ENCODE data around the gene TRH.
A peak's percentile ranks its signal among the peaks of the same experiment; 100 is the strongest.

The TRH gene, protein sequence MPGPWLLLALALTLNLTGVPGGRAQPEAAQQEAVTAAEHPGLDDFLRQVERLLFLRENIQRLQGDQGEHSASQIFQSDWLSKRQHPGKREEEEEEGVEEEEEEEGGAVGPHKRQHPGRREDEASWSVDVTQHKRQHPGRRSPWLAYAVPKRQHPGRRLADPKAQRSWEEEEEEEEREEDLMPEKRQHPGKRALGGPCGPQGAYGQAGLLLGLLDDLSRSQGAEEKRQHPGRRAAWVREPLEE

DNA sequence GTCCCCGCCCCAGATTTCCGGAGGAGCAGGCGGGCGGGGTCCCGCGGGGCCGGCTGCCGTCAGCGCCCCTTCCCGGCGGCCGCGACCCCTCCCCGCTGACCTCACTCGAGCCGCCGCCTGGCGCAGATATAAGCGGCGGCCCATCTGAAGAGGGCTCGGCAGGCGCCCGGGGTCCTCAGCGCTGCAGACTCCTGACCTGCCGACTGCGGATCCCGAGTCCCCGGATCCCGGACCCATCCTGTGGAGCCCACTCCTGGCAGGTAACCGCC lies at the start of gene TRH:
TSS of gene TRH (plus strand) at position 157 of the 269 bp plus-strand sequence. CDS start 1,097 bp downstream, outside the sequence.
- DNase-seq (ENCODE audit: low read depth in 2 of 2), result no peak

DNA sequence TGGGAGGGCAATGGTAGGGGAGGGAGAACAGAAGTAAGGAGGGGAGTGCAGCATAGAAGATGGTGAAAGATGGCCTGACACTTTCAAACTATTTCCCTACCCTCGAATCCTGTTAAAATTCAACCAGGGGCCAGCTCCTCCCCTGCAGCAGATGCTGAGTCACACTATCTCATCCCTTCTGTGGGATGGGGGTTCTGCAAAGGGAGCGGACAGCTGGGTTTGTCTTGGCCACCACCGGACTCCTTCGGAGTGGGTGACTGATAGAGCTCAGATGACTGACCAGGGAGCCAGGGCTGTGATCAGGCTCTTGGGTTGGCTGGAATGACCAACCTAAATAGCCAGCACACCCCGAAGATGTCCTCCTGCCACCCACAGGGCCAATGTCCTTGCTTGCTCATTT lies 47.4 kb upstream of the TRH start:
- no peak for DNase-seq (ENCODE audit: low read depth in 2 of 2)

DNA sequence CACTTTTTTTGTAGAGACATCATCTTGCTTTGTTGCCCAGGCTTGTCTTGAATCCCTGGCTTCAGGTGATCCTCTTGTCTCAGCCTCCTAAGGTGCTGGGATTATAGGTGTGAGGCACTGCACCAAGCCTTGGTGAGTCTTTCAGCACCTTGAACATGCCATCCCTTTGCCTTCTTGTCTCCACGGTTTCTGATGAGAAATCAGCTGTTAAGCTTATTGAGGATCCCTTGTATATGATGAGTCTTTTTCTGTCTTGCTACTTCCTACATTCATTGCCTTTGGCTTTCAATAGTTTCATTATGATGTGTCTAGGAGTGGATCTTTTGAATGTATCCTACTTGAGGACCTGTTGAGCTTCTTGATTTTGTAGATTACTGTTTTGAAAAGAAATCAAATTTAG lies 45.1 kb upstream of the TRH start:
- no peak for DNase-seq (ENCODE audit: low read depth in 2 of 2)

DNA sequence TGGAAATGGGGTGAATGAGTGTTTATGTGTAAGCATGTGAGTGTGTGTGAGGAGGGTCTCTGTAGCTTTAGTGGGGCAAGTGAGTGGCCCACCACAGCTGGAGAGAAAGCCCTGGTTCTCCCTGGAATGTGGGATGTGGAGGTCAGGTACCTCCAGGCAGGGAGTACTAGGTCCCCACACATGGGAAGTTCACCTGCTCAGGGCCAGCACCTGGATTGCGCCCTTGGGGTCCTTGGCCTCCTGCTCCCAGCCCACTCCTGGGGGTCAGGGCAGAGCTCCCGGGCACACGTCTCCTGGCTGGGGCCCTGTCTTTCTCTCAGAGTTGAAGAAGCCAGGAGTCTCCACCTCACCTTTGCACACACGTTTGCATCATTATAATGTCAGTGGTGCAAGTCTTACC lies 41.0 kb upstream of the TRH start:
- DNase-seq (ENCODE audit: low read depth in 2 of 2), result no peak

DNA sequence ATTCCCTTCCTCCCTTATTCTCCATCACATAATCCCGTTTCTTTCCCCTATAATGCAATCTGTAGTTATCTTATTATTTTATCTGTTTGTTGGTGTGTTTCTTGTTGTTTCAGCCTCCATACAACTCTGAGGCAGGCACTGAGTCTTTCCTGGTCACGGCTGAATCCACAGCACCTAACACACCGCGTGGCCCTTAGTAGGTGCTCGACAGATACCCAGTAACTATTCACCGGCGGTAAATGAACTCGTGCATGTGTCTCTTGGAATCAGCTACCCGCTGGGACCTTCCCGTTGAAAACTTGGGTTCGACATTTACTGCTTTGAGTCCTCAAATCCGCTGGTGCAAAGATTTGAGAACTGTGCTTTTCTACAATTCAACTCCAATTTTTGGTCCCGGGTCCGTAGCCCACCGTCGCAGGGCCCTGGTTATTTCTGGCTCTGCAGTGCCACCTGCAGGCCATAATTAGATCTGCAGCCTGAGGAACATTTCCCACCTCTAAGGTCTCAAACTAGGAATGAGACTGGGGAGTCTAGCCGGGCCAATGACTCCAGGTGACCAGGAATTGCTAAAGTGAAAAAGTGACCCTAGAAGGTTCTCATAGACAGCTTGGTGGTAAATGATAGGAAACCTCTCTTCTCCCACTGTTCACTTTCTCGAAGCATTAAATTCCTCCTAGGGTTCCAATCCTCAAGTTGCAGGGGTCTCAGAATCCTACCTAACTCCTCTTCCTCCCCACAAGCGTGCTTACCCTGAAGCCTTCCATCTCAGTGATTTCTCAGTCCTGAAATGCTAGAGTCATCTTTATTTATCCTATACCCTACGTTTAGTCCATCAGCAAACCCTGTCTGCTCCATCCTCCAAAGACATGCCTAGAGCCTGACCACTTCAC lies 40.0 kb upstream of the TRH start:
- no peak for DNase-seq (ENCODE audit: low read depth in 2 of 2)

DNA sequence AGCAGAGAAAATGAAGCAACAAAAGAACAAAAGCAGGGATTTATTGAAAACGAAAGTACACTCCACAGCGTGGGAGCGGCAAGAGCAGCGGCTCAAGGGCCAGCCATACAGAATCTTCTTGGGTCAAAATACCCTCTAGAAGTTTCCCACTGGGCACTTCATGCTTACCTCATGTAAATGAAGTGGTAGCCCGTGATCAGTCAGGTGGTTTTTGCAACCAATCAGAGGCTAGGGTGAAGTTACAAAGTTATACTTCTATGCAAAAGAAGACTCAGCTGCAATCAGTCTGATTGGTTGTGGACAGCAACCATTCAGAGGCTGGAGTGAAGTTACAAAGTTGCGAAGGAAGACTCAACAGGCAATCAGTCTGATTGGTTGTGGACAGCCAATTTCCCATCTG lies 37.8 kb upstream of the TRH start:
- DNase-seq (ENCODE audit: low read depth in 2 of 2), result peak; percentile 16 to 17

DNA sequence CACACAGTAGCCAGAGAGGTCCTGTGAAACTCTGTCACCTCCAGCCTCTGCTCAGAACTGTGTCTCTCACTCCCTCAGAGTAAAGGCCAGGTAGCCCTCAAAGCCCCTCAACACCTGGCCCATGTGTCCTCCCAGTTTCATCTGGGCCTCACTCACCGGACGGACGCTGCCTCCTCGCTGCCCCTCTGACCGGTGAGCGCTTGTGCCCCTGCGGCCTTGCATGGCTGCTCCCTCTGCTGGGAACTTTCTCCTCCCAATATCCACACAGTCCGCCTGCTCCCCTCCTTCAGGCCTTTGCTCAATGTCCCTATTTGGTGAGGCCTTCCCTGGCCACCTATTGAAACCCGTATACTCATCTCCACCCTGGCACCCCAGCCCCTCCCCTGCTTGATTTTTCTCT lies 36.8 kb upstream of the TRH start:
- no peak for DNase-seq (ENCODE audit: low read depth in 2 of 2)

DNA sequence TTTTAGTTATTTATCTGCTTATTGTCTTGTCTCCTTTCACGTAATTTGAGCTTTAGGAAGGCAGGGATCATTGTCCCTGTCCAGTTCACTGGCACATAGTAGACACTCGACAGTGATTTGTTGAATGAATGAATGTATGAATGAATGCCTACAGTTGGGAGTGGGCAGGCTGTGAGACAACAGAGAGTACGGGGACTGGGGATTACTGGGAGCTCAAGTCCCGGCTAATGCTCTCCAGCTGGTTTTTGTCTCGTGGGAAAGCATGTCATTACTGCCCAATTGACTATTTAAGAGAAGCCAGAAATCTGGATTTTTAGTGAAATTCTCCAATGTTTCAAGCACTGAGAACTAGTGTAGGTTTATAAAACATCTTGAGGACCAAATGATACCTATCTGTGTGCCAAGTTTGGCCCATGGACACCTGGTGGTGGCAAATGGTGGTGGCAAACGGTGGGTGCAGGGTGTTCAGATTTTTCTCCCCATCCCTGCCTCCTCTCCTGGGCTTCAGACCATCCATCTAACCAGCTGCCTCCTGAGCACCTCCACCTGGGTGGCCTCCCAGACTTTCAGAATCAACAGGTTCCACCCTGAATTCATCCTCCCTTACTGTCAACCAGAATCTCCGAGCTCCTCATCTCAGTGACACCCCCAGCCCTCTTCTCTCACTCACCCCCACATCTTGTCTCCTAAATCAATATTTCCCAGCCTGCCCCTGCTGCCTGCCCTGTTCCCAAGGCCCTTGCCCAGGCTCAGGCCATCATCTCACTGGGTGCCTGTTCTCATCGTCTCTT lies 36.2 kb upstream of the TRH start:
- DNase-seq (ENCODE audit: low read depth in 2 of 2), result no peak

DNA sequence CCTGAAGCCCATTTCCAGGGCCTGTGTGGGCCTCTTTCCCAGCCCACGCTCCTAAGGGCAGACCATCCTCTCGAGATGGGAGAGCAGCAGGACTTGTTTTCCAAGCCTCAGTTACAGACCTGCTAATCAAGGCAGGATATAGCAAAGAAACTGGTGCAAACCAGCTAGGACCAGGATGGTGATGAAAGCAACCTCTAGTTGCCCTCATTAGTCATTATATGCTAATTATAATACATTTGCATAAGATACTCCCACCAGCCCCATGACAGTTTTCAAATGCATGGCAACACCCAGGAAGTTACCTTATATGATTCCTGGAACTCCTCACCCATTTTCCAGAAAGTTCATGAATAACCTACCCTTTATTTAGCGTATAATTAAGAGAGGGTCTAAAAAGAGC lies 34.4 kb upstream of the TRH start:
- DNase-seq (ENCODE audit: low read depth in 2 of 2), result no peak

DNA sequence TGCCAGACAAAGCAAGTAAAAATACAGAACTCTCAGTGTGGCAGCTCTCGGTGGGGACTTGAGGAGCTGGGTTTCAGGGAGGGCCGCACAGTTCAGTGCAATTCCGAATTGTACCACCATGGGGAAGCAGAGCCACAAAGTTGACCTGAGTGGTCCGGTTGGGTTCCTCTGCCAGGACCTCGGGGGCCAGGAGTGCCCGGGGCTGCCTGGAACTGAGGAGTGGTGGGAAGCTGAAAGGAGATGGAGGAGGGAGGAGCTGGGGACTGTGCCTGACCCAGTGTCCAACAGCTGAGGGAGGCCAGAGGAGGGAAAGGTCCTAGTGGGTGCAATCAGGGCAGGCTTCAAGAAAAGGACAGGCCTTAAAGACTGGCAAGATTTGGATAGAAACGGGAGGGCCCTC lies 32.2 kb upstream of the TRH start:
- DNase-seq (ENCODE audit: low read depth in 2 of 2), result peak; percentile 8 to 14

DNA sequence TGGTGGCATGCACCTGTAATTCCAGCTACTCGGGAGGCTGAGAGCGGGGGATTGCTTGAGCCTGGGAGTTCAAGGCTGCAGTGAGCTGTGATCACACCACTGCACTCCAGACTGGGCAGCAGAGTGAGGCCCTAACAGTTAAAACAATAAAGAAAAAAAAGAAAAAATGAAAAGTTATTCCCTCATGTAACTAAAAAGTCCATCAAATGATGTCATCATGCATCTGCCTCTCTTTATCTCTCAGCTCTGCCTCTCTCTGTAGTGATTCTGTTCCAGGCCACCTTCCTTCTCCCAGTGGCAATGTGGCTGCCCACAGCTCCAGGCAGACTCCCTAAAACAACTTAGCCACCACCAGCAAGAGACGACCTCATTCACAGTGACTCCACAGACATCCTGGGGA lies 31.5 kb upstream of the TRH start:
- no peak for DNase-seq (ENCODE audit: low read depth in 2 of 2)

DNA sequence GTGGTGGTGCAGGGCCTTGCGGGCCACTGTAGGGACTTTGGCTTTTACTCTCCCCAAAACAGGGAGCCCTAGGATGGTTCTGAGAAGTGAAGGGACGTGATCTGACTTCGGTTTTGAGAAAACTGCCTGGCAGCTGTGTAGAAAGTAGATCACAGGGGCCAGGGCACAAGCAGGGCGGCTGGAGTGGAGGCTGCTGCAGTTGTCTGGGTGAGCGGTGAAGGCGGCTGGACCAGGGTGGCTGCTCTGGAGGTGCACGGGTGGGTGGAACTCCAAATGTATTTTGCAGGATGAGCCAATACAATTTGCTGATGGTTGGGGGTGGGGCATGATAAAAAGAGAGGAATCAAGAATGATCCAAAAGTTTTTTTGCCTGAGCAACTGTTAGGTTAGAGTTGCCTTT lies 29.8 kb upstream of the TRH start:
- no peak for DNase-seq (ENCODE audit: low read depth in 2 of 2)

DNA sequence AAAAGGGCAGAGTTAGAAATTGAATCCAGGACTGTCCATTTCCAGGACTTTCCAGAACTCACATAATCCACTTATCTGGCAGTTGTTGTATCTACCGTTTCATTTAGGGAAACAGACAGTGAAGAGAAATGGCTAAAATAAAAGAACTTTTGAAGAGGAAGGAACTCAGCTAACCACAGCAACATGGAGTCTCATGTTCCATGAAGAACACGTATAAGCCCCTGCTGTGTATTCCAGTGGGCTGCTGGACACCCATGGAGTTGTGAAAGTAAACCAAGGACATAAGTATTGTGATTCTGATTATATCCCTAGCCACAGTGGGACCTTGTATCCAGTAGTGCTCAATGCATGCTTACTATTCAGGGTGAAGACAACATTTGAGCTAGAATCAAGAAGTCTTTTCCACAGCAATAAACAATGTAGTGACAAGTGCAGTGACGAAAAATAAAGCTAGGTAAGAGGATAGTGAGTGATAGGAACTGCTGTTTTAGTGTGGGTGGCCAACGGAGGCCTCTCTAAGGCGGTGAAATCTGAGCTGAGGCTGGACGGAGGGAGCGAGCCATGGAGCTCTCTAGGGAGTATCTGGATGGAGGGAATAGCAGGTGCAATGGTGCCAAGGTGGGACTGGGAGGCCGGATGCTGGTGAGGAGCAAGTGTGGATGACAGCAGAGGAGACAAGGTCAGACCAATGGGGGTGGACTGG lies 26.8 kb upstream of the TRH start:
- DNase-seq (ENCODE audit: low read depth in 2 of 2), result no peak

DNA sequence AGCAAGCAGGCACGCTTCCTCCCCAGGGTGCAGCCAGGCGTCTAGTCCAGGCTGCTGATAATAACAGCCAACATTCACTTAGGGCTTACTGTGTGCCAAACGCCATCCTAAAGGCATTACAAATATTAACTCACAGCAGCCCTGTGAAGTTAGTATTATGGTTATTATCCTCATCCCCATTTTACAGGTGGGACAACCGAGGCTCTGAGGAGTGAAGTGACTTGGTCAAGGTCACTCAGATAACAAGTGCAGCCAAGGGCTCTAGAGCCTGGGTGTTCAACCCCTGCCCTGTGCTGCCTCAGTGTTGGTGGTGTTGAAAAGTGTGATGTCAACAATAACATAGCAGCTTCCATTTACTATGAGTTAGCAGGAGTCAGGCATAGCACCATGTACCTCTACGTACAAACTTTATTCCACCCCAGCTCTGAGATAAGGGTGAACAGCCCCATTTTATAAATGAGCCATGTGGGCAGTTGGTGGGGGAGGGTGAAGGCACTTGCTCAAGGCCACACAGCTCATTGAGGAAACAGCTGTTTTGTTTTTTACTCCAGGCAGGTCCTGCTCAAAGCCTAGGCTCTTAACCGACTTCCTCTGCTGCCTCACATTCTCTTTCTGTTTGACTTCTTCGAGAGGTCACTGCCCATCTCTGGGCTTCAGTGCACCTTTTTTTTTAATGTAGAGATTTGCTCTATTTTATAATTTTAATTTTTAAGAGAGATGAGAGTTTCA lies 24.0 kb upstream of the TRH start:
- DNase-seq (ENCODE audit: low read depth in 2 of 2), result no peak

DNA sequence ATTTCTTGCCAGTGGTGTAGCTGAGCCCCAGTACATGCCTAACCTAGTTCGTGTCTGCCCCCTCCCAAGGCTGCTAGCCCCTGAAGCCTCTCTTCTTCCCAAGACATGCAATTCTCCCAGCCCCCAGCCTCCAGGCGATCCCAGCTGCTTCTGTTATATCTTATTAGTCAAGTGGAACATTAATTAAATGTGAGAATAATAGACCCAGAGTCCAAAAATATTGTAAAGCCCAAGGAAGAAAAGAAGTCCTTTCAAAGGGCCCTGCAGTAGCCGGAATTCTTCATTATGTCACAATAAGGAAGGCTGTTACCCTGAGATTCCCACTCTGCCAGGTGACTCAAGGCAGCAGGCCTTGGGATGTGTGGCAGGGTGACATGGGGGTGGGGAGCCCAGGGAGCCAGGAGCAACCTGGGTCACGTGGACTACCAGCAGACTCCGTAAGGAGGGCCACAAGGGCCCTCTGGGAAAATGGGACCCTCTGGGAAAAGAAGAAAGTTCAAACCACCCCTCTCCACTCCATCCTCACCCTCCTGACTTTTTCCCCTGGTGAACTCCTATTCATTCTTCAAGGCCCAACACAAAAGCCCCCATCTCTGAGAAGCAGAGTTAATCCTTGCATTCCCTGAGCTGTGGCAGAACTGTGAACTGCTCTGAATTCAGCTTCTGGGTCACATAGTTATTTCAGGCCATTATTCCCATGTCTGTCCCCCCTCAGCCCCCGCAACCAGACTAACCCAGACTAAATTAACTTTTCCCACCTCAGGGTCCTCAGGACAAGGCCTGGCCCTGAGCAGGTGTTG lies 21.8 kb upstream of the TRH start:
- no peak for DNase-seq (ENCODE audit: low read depth in 2 of 2)

DNA sequence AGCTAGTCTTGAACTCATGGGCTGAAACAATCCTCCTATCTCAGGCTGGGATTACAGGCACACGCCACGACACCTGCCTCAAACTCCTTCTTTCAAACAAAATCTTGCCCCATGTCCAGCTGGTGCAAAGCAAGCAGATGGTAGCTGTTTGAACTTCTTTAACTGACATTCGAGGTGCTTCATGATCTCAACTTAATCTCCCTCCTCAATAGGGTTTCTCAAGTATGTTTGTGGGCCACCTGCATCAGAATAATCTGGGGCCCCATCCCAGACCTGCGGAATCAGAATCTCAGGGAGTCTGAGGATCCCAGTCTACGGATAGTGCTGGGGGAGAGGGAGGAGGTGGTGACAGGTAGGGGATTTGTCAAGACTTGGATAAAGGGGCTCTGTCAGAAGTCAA lies 20.9 kb upstream of the TRH start:
- DNase-seq (ENCODE audit: low read depth in 2 of 2), result no peak

DNA sequence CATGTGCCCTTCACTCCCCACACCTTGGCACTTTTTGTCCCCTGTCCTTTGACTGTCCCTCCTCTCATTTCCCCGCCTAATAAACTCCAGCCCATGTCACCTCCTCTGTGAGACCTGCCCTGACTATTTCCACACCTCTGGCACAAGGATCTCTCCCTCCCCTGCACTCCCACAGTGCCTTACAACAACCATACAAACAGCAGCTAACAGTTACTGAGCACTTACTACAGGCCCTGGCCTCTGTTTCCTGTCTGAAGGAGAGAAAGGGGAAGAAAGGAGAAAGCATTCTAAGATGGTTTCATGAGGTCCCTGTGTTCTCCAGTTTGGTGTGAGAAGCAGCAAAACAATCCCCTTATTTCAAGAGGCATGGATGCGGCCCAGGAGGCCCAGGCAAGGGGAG lies 20.0 kb upstream of the TRH start:
- no peak for DNase-seq (ENCODE audit: low read depth in 2 of 2)

DNA sequence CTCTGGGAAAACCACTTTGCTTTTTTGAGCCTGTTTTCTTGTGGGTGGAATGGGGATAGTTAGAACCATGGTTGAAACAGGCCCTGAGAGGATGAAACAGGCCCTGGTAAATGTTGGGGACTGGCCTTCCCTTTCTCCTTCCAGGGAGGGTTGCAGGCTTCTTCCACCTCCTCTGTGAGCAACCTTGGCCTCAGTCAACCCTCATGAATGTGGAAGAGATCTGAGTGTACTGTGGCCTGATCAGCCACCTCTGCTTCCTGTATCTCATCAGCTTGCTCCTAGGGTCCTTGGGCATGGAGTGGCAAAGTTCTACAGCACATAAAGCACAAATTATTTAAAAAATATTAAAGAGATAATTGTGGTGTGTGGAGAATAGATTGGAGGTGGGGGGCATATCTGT lies 17.6 kb upstream of the TRH start:
- DNase-seq (ENCODE audit: low read depth in 2 of 2), result no peak

DNA sequence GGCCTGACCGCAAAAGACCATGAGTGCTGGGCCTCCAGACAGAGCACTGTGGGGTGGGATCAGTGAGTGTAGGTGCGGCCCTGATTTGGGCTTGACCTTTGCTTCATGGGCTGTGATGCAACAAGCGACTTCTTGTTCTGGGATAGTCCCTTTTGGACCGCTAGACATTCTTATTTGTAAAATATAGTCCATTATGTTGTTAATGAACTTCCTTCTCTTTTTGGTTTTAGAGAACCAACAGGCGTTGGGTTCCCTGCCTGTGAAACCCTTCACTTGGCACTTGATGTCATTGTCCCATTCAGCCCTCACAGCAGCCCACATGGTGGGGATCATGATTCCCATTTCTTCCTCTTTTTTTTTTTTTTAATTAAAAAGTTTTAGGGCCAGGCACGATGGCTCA lies 15.8 kb upstream of the TRH start:
- no peak for DNase-seq (ENCODE audit: low read depth in 2 of 2)

DNA sequence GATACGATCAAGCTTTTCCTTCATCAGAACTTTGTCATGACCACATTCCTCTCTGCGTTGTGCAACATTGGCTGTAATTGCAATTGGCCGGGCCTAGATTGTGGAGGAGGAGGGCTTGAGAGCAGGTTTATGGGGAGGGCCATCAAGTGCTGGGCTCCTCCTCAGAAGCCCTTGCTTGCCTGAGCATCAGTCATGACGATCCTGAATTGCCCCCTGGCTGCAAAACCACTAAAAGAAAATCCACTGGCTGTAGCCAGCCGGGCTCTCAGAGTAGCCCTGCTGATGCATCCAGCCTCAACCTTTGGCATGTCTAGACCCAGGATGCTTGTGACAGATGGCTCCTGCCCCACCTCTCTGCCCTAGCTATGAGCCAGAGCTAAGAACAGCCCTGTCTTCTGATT lies 13.4 kb upstream of the TRH start:
- no peak for DNase-seq (ENCODE audit: low read depth in 2 of 2)

DNA sequence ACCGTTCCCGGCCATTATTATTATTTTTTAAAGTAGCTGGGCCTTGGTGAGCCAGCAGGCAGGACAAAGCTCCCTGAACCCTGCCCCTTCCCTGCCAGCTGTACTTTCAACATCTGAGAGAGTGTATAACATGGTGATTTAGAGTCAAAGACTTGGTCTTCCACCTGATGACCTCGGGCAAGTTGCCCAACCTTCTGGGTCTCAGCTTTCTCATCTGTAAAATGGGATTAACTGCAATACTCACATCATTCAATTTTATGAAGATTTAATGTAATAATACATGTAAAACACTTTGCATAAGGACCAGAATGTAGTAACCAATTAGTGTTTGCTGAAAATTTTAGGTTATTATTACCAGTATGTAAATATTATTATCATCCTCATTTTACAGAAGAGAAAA lies 11.9 kb upstream of the TRH start:
- DNase-seq (ENCODE audit: low read depth in 2 of 2), result no peak
